NCI-H82 (cell line): ENCODE data around the gene MRPS18A.

Experiments
- DNase-seq: peaks from one replicate; lab custom pipeline; 2025; lab: John Stamatoyannopoulos, UW

MRPS18A gene

GRCh38 chr6:43698584-43699349 is 11.2 kb upstream of the MRPS18A start:
- no peak for DNase-seq

GRCh38 chr6:43697421-43697820 is 9.8 kb upstream of the MRPS18A start:
- peak; percentile 85 for DNase-seq

GRCh38 chr6:43695967-43696291 is 8.3 kb upstream of the MRPS18A start:
- no peak for DNase-seq

GRCh38 chr6:43695215-43695966 is 7.8 kb upstream of the MRPS18A start:
- DNase-seq = peak; percentile 55

GRCh38 chr6:43689421-43689820 is 1.8 kb upstream of the MRPS18A start:
- no peak for DNase-seq

- DNase-seq = no peak
These were observed 533 bp downstream of the MRPS18A start for GRCh38 chr6:43687079-43687436.

- DNase-seq = no peak
These were observed 3.7 kb downstream of the MRPS18A start for GRCh38 chr6:43683708-43684455.

- DNase-seq = no peak
These were observed 4.7 kb downstream of the MRPS18A start for GRCh38 chr6:43682724-43683429.

GRCh38 chr6:43681303-43681702 is 6.3 kb downstream of the MRPS18A start:
- no peak for DNase-seq

- DNase-seq = no peak
These were observed 7.0 kb downstream of the MRPS18A start for GRCh38 chr6:43680308-43681200.

- no peak for DNase-seq
These were observed 8.5 kb downstream of the MRPS18A start for GRCh38 chr6:43679057-43679456.

GRCh38 chr6:43678341-43678740 is 9.2 kb downstream of the MRPS18A start:
- no peak for DNase-seq

- DNase-seq = no peak
These were observed 9.8 kb downstream of the MRPS18A start for GRCh38 chr6:43677759-43678158.

- no peak for DNase-seq
These were observed 10.5 kb downstream of the MRPS18A start for GRCh38 chr6:43676962-43677606.

GRCh38 chr6:43674921-43675320 is 12.7 kb downstream of the MRPS18A start:
- DNase-seq = no peak

GRCh38 chr6:43674291-43674690 is 13.3 kb downstream of the MRPS18A start:
- DNase-seq = no peak

- no peak for DNase-seq
These were observed 14.0 kb downstream of the MRPS18A start for GRCh38 chr6:43673444-43674084.

GRCh38 chr6:43671801-43672690 is 15.5 kb downstream of the MRPS18A start:
- no peak for DNase-seq
